ENCODE measurements around the gene THSD7A. TPM values are rescaled to one million over a fixed set of nuclear protein-coding genes. Genes with fewer than 3 reads are reported as not detected.

The THSD7A gene
- total and polyA plus RNA-seq, 2 of the 8 experiments (the other 6 are each of a cell fraction or from before 2014, with no cell fraction given) = 0.44 to 1.2 TPM

DNA sequence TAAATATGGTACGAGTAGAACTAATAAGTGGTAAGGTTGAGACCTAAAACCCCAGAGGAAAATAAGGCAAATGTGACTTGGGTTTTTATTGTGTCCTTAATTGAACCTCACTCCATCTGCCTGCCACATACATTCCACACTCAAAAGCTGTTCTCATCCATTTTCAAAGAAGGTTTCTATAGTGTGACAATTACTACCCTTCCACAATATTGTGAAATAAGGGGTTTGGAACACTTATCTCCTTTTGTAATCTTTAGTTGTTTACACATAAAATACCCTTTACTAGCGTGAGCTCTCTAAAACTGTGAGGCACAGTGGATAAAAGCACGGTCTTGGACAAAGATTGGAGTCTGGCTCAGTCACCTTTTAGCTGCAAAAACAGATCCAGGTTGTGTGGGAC is 166.6 kb downstream of the THSD7A start (continued):
- TF ChIP-seq, protein P1, sequence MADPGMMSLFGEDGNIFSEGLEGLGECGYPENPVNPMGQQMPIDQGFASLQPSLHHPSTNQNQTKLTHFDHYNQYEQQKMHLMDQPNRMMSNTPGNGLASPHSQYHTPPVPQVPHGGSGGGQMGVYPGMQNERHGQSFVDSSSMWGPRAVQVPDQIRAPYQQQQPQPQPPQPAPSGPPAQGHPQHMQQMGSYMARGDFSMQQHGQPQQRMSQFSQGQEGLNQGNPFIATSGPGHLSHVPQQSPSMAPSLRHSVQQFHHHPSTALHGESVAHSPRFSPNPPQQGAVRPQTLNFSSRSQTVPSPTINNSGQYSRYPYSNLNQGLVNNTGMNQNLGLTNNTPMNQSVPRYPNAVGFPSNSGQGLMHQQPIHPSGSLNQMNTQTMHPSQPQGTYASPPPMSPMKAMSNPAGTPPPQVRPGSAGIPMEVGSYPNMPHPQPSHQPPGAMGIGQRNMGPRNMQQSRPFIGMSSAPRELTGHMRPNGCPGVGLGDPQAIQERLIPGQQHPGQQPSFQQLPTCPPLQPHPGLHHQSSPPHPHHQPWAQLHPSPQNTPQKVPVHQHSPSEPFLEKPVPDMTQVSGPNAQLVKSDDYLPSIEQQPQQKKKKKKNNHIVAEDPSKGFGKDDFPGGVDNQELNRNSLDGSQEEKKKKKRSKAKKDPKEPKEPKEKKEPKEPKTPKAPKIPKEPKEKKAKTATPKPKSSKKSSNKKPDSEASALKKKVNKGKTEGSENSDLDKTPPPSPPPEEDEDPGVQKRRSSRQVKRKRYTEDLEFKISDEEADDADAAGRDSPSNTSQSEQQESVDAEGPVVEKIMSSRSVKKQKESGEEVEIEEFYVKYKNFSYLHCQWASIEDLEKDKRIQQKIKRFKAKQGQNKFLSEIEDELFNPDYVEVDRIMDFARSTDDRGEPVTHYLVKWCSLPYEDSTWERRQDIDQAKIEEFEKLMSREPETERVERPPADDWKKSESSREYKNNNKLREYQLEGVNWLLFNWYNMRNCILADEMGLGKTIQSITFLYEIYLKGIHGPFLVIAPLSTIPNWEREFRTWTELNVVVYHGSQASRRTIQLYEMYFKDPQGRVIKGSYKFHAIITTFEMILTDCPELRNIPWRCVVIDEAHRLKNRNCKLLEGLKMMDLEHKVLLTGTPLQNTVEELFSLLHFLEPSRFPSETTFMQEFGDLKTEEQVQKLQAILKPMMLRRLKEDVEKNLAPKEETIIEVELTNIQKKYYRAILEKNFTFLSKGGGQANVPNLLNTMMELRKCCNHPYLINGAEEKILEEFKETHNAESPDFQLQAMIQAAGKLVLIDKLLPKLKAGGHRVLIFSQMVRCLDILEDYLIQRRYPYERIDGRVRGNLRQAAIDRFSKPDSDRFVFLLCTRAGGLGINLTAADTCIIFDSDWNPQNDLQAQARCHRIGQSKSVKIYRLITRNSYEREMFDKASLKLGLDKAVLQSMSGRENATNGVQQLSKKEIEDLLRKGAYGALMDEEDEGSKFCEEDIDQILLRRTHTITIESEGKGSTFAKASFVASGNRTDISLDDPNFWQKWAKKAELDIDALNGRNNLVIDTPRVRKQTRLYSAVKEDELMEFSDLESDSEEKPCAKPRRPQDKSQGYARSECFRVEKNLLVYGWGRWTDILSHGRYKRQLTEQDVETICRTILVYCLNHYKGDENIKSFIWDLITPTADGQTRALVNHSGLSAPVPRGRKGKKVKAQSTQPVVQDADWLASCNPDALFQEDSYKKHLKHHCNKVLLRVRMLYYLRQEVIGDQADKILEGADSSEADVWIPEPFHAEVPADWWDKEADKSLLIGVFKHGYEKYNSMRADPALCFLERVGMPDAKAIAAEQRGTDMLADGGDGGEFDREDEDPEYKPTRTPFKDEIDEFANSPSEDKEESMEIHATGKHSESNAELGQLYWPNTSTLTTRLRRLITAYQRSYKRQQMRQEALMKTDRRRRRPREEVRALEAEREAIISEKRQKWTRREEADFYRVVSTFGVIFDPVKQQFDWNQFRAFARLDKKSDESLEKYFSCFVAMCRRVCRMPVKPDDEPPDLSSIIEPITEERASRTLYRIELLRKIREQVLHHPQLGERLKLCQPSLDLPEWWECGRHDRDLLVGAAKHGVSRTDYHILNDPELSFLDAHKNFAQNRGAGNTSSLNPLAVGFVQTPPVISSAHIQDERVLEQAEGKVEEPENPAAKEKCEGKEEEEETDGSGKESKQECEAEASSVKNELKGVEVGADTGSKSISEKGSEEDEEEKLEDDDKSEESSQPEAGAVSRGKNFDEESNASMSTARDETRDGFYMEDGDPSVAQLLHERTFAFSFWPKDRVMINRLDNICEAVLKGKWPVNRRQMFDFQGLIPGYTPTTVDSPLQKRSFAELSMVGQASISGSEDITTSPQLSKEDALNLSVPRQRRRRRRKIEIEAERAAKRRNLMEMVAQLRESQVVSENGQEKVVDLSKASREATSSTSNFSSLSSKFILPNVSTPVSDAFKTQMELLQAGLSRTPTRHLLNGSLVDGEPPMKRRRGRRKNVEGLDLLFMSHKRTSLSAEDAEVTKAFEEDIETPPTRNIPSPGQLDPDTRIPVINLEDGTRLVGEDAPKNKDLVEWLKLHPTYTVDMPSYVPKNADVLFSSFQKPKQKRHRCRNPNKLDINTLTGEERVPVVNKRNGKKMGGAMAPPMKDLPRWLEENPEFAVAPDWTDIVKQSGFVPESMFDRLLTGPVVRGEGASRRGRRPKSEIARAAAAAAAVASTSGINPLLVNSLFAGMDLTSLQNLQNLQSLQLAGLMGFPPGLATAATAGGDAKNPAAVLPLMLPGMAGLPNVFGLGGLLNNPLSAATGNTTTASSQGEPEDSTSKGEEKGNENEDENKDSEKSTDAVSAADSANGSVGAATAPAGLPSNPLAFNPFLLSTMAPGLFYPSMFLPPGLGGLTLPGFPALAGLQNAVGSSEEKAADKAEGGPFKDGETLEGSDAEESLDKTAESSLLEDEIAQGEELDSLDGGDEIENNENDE (IDR thresholded peaks at IDR 0.05; ENCODE audit: insufficient replicate concordance, low read length) = no peak
- TF ChIP-seq USF2 (IDR thresholded peaks at IDR 0.05; ENCODE audit: low read length) = no peak
- TF ChIP-seq EP300 (IDR thresholded peaks at IDR 0.05; ENCODE audit: borderline replicate concordance in 1 of 2, low read depth in 2 of 2, low read length in 2 of 2) = no peak
- TF ChIP-seq RNF2 (IDR thresholded peaks at IDR 0.05; ENCODE audit: borderline replicate concordance, low read depth, low read length, missing control alignments, poor library complexity, severe bottlenecking) = no peak
- TF ChIP-seq TEAD4 (IDR thresholded peaks at IDR 0.05; ENCODE audit: low read depth, low read length) = no peak
- no peak for TF ChIP-seq SRF (IDR thresholded peaks at IDR 0.05; ENCODE audit: low read depth, low read length)

All from H1 (cell line).